GM18511 (cell line): ENCODE results near the gene JAML.
"Not testable (repeated sequence)": the region's sequence is repeated elsewhere in the genome, so short reads cannot be mapped to it uniquely, and the experiment has no call there.

ENCODE experiments used
- ATAC-seq: cut with Tn5 transposase; IDR thresholded peaks from one replicate; pipeline ENCODE4 v1.9.1; 2021; ENCODE audit warnings: mild to moderate bottlenecking, moderate library complexity; ENCODE audit not compliant: unreplicated experiment

JAML gene

DNA sequence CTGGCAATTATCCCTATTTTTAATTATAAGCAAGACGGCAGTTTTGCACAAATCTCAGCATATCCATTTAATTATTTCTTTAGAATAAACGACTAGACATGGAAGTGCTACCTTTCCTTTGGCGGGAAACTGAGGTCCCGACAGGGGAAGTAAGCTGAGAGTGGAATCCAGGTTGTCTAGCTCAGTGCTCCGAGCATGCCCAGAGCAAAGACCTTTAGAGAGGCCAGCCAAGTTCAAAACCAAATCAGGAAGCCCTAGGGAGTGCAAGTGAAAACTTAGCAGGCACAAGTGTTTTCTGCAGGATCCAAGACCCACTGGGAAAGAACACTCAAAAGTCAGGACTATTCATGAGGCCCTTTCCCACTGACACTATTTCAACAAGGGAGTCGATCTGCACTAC lies 25.7 kb downstream of the JAML start:
- no peak for ATAC-seq

DNA sequence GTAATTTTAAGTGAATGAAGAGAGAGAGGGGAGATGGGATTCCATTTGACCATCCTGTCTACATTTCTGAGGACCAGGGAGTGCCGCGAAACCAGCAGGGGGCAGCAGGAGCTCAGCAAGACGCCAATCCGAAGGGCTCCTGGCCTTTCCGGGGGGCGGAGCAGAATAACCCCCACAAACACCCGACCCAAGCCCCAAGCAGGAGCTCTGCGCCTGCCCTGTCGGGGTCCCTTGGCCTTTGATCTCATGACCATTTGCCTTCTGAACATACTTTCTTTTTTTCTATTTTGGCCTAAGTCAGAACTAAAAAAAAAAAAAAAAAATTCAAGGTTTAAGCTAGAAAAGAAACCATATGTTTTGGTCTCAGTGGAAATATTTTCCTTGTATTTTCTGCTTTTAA lies 26.4 kb downstream of the JAML start:
- no peak for ATAC-seq

DNA sequence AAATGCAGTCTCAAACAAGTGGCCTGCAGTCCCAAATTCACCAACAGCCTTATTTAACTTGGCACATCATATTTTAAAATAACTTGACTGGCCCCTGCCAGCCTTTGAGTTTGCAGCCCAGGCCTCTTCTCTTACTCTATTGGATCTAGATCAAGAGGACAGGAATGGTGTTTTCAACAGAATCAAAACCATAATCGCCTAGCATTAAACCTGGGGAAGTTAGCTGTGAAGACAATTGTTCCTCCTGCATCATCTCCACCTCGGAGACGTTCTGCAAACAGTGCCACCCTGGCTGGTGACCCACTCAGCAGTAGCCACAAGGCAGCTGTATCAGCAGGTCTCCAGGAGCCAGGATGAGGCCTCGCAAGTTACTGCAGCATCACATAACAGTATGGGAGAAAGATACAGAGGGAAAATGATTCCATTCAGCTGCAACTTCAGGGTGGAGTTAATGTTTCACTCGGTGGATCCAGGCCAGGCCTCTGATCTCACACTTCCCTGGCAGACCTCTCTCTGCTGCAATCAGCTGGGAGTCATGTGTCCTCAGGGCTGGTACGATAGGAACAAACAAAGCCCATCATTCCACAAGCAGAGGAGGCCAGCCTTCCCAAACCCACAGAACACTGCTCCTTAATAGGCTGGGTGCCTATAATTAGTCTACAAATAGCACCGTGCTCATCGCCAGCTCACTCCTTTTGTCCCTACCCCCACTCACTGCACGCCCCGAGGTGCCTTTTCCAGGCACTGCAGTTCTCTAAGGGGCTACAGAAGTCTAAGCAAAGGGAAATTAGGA lies 29.8 kb downstream of the JAML start:
- ATAC-seq: no peak

DNA sequence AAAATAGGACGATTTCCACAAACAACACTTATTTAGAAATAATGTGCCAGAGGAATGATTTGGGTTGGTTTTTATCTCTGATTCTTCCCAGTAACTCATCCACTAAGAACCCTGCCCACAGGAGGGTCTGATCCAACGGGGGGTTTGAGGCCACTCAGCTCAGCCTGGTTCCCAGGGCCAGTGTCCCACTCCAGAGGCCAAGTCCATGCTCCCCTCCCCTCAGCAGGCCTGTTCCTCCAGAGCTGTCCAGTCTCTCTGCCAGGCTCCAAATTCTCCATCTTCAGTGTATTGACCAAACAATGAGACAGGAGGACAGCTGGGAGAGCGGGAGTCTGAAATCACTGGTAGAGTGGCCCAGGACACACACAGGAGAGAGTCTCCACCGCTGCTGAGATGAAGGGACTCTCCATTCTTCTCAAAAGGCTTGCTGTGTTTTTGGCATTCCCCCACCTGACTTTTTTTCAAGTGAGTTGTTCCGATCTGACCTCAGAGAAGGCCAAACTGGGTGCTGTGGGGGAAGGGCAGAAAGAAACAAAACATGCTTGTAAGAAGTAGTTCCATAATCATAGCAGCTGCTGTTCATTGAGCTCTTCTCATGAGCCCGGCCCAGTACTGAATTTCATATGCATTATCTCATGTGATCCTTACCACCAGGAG lies 30.8 kb downstream of the JAML start:
- no peak for ATAC-seq

DNA sequence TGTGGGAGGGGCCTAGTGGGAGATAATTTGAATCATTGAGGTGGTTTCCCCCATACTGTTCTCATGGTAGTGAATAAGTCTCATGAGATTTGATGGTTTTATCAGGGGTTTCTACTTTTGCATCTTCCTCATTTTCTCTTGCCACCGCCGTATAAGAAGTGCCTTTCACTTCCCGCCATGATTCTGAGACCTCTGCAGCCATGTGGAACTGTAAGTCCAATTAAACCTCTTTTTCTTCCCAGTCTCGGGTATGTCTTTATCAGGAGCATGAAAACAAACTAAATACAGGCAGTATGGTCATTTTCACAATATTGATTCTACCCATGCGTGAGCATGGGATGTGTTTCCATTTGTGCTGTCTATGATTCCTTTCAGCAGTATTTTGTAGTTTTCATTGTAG lies 32.0 kb downstream of the JAML start:
- not testable (repeated sequence) for ATAC-seq

DNA sequence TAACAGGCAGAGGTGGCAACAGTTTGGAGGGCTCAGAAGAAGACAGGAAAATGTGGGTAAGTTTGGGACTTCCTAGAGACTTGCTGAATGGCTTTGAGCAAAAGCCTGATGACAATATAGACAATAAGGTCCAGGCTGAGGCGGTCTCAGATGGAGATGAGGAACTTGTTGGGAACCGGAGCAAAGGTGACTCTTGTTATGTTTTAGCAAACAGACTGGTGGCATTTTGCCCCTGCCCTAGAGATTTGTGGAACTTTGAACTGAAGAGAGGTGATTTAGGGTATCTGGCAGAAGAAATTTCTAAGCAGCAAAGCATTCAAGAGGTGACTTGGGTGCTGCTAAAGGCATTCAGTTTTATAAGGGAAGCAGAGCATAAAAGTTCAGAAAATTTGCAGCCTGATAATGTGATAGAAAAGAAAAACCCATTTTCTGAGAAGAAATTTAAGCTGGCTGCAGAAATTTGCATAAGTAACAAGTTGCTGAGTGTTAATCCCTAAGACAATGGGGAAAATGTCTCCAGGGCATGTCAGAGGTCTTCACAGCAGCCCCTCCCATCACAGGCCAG lies 33.8 kb downstream of the JAML start:
- ATAC-seq: not testable (repeated sequence)

DNA sequence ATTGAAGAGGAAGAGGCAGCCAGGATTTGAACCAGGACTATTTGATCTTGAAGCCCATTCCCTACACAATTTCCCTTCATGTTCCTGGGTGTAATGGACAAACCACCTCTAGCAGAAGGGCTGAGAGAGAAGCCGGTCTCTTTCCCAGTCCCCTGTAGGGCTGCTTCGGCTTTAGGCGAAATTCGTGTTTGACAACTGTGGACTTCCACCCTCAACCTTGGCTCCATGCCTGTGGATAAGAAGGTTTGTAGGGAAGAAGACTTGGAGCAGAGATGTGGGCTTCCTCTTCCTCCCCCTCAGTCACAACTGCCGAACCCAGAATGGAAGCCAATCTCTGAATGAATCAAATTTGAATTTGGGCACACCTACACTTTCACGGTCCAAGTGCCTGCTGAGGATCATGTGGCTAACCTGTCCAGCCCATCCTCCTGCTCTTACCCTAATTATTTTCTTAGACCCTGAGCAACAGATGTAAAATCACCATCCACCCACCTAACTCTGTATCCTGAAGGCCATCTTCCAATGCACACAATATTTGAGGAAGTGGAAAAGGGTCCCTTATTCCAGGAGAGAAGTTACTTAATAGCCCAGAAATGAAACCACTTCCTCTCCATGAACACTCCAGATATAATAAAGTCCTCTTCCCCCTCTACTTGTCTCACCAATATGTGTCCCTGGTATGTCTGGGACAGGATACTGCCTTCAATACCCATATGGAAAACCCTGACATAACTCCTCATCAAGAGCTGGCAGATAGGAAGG lies 38.3 kb downstream of the JAML start:
- no peak for ATAC-seq

DNA sequence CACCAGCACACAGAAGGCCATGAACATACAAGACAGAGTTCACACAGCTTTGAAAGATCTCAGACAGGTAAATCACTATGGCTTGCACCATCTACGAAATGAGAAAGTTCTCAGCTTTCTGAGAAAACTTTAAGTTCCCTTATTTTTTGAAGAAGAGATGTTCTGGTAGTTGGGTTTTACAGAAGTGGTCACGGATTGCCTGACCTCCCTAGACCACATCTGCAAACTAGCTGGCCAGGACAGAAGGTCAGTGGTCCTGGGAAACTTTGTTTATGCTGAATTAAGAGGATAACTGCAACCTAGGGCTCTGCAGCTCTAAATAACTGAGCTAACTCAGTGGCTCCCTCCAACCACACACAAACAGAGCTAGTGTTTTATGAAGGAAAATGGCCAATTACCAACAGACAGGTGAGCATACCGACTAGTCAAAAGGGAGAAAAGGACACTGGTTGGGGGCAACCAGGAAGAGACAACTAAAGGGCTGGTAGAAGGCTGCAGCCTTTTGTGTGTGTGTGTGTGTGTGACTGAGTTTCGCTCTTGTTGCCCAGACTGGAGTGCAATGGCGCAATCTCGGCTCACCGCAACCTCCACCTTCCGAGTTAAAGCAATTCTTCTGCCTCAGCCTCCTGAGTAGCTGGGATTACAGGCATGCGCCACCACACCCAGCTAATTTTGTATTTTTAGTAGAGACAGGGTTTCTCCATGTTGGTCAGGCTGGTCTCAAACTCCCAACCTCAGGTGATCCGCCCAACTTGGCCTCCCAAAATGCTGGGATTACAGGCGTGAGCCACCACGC lies 39.8 kb downstream of the JAML start:
- no peak for ATAC-seq

DNA sequence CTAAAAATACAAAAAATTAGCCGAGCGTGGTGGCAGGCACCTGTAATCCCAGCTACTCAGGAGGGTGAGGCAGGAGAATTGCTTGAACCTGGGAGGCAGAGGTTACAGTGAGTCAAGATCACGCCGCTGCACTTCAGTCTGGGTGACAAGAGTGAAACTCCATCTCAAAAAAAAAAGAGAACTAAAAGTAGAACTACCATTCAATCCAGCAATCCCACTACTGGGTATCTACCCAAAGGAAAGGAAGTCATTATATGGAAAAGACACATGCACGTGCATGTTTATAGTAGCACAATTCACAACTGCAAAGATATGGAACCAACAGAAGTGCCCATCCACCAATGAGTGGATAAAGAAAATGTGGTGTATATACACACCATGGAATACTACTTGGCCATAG lies 41.1 kb downstream of the JAML start:
- ATAC-seq: not testable (repeated sequence)

DNA sequence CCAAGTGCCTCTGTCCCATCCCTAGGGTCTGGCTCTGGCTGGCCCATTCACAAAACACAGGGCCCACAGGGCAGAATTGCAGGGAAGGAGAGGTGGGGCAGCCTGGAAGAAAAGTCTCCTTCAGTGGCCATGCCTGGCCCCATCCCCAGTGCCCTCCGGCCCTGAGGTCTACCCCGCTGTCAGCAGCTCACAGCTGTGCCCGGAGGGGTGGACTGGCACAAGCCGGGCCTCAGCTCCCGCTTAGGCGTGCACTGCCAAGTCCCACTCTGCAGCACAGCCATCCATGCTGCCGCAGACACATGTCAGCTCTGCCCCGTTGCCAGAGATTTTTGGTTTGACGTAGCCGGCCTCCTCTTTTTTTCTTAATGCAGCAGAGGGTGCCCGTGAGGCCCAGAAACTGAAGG lies 44.5 kb downstream of the JAML start:
- no peak for ATAC-seq

DNA sequence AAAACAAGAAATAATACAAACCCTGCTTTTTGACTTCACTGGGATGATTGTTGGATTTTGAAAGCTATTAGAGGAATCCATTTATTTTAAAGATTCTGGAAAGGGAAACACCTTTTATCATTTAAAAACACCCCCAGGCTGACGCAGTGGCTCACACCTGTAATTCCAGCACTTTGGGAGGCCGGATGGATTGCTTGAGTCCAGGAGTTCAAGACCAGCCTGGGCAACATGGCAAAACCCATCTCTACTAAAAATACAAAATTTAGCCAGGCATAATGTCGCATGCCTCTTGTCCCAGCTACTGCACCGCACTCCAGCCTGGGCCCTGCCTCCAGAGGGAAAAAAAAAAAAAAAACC lies 48.1 kb downstream of the JAML start:
- no peak for ATAC-seq

DNA sequence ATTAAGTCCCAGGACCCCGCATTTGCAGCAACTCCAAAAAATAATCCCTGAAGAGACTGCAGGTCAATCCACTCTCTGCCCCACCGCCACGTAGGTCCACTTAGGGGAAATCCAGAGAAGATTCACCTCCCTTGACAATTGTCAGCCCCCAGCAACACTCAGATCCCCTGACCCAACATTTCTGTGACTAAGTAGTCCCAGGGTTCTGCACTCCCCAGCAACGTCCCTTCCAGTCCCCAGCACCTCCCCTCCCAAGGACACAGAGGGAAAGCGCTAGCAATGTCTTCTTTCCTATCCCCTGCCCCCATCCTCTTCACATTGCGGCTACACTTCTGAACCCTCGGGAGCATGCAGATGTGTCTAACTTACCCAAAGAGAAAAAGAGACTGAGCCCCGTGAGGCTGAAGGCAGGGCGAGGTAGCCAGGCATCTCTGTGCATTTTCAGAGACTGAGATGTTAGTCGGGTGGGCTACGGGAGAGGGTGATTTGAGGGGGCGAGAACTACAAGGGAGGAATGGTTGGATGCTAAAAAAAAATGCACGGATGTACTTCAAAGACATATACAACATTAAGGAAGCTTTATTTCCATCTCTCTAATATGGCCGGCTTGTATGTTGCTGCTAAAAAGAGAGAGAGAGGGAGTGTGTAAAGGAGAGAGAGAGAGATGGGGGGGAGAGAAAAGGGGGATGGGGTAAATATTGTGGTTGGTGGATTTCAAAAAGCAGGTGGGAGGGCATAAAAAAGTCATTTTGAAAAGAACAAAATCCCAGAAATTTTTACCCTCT lies 48.6 kb downstream of the JAML start, which contains the start of gene SCN2B:
TSS of gene SCN2B (minus strand) at position 647 of the 785 bp plus-strand sequence. CDS start at position 439, 208 bp downstream.
- ATAC-seq: no peak

DNA sequence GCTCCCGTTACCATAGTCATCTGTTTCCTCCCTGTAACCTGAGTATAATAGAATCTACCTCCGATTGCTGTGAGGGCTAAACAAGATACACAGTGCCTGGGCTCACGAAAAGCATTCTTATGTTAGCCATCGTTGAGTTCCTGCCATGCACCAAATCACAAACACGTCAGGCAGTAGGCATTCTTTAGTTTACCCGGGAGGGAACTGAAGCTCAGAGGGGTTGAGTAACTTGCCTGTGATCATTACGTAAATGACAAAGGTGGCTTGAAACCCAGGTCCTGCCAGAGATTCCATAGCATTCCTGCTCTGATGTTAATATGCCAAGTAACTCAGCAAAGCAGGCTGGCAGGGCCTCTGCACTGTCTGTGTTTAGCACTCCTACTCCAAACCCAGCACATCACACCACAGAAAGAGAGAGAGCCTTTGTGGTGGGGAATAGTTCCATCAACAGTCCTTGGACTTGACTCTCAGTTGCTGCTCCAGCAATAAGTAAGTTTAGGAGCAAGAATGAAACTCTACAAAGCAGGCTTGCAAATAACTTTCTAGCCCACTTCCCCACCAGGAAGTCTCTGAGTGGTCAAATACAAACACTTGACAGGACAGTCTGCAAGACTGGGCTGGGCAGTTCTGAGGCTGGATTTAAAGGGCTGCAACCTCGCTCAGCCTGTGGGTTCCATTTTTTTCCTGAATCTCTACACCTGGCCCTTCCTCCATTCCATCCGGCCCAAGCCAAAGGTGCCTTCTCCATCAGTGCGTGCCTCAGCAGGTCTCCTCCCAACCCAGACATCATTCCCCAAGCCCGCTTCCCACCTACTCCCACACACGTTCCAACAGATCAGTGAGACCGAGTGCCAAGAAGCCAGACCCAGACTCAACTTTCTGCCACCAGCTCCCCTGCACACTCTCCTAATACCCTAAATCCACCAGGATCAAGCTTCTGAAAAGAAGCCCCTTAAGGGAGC lies 49.5 kb downstream of the JAML start:
- no peak for ATAC-seq

DNA sequence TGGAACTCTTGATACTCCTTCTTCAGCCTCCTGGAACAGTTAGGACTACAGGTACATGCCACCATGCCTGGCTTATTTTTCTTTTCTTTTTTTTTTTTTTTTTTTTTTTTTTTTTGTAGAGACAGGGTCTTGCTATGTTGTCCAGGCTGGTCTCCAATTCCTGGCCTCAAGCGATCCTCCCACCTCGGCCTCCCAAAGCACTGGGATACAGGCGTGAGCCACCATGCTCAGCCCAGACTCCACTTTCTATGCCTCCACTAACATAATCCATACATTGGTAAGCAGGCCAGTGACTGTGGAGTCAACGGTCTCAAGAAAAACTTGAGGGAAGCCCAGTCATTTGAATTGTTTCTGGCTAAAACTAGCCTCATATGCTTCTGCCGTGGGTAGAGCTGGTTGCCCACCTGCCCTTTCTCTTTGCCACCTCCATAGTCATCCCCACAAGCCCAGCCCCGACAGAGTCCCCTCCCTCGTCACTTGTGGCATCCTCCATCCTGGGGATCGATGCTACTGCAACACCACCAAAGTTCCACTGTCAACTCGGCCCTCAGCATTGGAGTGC lies 50.7 kb downstream of the JAML start:
- ATAC-seq: no peak

DNA sequence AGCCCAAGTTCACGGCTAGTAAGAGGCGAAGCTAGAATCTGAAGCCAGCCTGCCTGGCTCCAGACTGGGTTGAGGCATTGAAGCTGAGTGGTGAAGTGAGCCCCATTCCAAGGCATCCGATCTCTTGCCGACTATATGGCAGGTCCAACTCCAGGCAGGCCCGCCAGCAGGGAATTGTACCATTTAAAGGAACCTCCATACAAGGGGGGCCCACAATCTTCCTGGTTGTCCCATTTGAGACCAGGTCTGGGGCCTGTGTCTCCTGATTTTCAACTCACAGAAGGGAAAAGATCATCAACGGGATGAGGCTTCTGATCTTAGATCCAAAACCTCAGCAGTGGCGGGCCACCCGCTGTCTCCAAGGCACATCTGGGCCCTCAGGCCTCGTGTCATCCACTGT lies 52.5 kb downstream of the JAML start:
- ATAC-seq: no peak

DNA sequence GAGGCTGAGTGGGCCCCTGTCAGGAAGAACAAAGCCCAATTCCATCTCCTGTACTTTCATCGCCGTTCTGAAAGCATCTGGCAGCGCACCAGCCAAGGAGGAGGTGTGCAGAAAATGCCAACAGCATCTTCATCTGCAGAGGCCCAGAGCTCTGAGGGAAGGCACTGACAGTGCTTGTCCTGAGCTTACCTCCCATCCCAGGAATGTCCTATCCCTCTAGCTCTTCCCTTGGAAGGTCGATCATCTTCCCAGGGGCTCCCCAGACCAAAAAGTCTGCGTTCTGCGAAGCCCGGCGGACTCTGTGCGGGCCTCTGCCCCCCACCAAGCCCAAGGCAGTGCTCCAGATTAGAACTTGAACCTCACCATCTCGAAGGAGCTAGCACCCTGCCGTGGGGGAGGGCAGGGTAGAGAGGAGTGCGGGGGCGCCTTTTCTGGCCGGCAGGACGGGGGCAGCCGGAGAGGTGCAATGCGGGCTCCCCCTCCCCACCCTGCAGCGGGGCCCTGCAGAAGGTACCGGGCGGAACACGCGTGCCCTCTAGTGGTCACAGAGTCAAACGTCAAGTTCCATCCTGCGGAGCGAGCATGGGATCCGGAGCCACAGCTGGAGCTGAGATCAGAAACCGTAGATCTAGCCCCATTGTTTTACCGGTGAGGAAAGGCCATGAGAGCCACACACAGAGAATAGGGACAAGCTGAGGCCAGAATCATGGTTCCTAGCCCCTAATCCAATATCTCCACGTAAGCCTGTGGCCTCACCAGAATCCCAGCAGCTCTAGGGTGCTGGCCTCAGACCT lies 53.3 kb downstream of the JAML start:
- ATAC-seq: no peak

DNA sequence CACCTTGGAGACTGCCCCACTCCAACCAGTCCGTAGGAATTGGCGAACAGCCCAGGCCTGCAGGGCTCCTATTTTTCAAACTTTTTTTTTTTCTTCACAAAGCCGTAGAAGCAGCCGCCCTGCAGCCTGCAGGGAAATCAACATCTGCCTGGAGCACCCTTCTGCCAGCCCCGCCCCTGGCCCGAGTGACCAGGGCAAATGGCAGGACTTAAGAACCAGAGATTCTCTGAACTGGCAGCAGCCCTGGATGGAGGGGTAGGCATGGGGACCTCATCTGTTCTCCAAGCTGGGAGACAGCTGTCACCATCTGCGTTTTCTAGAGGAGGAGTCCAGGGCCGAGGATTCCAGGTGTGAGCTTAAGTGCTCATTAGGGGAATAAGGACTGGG lies 53.9 kb downstream of the JAML start:
- ATAC-seq: no peak

DNA sequence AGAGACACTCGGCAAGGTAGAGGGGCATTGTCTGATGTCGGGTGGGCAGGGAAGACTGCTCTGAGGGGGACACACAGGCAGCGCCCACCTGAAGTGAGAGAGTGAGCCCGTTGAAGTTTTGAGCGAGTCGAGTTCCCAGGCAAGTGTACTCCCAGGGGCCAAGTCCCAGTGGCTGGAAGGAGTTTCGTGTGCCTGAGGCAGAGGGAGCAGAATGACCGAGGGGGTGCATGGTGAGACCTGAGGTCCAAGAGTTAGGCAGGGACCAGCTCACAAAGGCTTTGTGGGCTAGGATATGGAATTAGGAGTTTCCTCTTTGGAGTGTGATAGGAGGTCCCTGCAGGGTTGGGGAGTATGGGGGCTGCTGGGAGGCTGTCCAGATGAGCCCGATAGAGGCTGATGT lies 54.6 kb downstream of the JAML start:
- no peak for ATAC-seq
